ENCODE results near the gene COL18A1. TPM values are rescaled to one million over a fixed set of nuclear protein-coding genes. Genes with fewer than 3 reads are reported as not detected.

Gene COL18A1
- total and polyA plus RNA-seq, 11 donors, result 31.7 to 109 (median 59.0) TPM

DNA sequence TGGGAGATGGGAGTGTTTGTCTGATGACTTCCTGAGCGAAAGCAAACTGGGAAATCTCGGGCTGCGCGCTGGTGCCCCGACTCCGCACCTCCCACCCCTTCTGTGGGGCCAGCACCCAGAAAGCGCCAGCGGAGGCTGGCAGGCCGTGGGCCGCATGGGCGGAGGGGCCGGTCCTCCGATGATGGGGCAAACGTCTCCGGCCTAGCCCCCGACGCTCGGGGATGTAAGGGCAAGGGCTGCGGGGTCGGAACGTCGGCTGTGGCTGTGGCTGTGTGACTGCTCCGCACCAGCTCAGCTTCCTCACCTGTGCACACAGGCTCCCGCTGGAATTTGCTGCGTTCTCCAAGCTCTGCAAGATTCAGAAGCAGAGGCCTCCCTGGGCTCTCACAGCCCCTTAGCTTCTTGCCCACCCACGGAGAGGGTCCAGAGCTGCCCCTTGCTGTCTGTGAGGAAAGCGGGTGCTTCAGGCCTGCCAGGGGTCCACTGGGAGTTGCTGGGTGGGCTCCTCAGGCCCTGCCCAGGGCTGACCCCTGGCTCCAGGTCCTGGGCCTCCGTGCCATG, 35.0 kb downstream of the COL18A1 start:
- DNase-seq (peak in 2 of 5 donors; percentile 32 to 59), ATAC-seq (no peak)
- Histone ChIP-seq H3K36me3 (no peaks in the 10 kb centered on the region), H3K27ac (peak overlapping the region in 3 of 12 donors; percentile 77 to 81 (median 80)), H3K9me3 (no peaks in the 10 kb centered on the region), H3K4me3 (no peak overlapping the region), H3K4me1 (peaks cover 3 to 24% (median 15%) of the 10 kb centered on the region in 12 donors), H3K27me3 (no peaks in the 10 kb centered on the region)
- TF ChIP-seq, protein P1, sequence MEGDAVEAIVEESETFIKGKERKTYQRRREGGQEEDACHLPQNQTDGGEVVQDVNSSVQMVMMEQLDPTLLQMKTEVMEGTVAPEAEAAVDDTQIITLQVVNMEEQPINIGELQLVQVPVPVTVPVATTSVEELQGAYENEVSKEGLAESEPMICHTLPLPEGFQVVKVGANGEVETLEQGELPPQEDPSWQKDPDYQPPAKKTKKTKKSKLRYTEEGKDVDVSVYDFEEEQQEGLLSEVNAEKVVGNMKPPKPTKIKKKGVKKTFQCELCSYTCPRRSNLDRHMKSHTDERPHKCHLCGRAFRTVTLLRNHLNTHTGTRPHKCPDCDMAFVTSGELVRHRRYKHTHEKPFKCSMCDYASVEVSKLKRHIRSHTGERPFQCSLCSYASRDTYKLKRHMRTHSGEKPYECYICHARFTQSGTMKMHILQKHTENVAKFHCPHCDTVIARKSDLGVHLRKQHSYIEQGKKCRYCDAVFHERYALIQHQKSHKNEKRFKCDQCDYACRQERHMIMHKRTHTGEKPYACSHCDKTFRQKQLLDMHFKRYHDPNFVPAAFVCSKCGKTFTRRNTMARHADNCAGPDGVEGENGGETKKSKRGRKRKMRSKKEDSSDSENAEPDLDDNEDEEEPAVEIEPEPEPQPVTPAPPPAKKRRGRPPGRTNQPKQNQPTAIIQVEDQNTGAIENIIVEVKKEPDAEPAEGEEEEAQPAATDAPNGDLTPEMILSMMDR (IDR thresholded peaks at IDR 0.05), result no peak
- TF ChIP-seq POLR2A (IDR thresholded peaks at IDR 0.05), result no peak
- WGBS, 4 donors, result 92 to 96% (median 94%) methylated on average over 19 to 28 of the region's 28 CpGs
- intact Hi-C loops (cut with DNase I), result loop anchor here (1.0 to 10.0 kb wide), 17 partner anchors 38 to 495 kb away; partner anchors contain the start of gene SLX9 (in 1 of the 10)

GRCh38 chr21:45440736-45441350, 35.9 kb downstream of the COL18A1 start:
- no peaks in the 10 kb centered on the region for H3K27me3 ChIP-seq
- WGBS, 4 donors, result 89 to 94% (median 93%) methylated on average over 20 to 22 of the region's 22 CpGs
- no peak overlapping the region for H3K27ac ChIP-seq
- H3K4me3 ChIP-seq, result no peak overlapping the region
- H3K36me3 ChIP-seq, result no peaks in the 10 kb centered on the region
- TF ChIP-seq, protein P1 (IDR thresholded peaks at IDR 0.05), result no peak
- no peak for TF ChIP-seq POLR2A (IDR thresholded peaks at IDR 0.05)
- intact Hi-C loops (cut with DNase I), result loop anchor here in 1 of 10 donors (10.0 kb wide), 1 partner anchor 296 kb away; no protein-coding TSS in a partner anchor
- peaks cover 0 to 3% (median 0%) of the 10 kb centered on the region in 12 donors for H3K9me3 ChIP-seq
- ATAC-seq (no peak), DNase-seq (peak in 2 of 5 donors; percentile 11 to 55)
- H3K4me1 ChIP-seq, result peaks cover 3 to 22% (median 15%) of the 10 kb centered on the region in 12 donors

DNA sequence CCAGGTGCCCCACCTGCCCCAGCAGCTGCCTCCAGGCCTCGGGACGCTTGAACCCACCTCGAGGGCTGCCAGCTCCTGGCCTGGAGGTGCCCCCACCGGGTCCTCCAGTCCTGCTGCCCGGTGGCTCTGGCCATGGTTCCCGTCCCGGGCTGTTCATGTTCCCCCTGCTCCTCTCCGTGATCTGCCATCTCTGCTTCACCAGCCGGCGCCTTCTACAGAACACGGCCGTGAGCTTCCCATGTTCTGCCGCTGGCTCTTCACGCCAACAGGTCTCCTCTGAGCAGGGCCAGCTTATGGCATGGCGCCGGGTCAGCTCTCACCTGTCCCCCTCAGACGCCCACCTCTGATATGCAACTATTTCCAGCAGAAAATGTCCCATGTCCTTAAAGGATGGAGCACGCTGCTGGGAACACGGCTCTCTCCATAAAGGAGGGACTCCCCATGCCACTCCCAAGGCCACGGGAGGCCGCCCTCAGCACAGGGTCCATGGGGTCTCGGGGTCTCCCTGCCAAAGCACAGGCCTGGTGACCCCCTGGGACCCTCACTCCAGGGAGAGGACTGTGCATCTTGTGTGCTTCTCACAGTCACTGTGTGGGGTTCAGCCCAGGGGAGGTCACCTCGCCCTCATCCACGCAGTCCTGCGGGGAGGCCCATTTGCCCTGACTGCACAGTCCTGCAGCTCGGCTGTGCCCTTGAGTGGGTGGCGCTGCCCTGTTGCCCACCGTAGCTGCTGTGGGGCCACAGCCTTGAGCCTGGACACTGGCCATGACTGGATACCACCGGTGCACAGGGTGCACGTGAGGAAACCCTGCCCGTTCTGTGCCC, 36.7 kb downstream of the COL18A1 start:
- DNase-seq, result peak in 2 of 5 donors; percentile 22 to 60
- Histone ChIP-seq H3K9me3 (peaks cover 0 to 11% (median 3%) of the 10 kb centered on the region in 12 donors), H3K4me1 (peaks cover 3 to 16% (median 13%) of the 10 kb centered on the region in 12 donors), H3K4me3 (no peak overlapping the region), H3K36me3 (no peaks in the 10 kb centered on the region), H3K27me3 (no peaks in the 10 kb centered on the region), H3K27ac (no peak overlapping the region)
- 93 to 96% (median 94%) methylated on average over 28 to 31 of the region's 31 CpGs for WGBS, 4 donors
- intact Hi-C loops (cut with DNase I), result loop anchor here in 1 of 10 donors (10.0 kb wide), 1 partner anchor 297 kb away; no protein-coding TSS in a partner anchor
- TF ChIP-seq POLR2A (IDR thresholded peaks at IDR 0.05), result no peak
- TF ChIP-seq, protein P1 (IDR thresholded peaks at IDR 0.05), result no peak
- ATAC-seq, result no peak
